8988T (cell line): ENCODE measurements around the gene CRLF1.

ENCODE experiments used
- DNase-seq: peaks from one replicate; pipeline ENCODE4 v3.0.0; 2011

The CRLF1 gene, protein sequence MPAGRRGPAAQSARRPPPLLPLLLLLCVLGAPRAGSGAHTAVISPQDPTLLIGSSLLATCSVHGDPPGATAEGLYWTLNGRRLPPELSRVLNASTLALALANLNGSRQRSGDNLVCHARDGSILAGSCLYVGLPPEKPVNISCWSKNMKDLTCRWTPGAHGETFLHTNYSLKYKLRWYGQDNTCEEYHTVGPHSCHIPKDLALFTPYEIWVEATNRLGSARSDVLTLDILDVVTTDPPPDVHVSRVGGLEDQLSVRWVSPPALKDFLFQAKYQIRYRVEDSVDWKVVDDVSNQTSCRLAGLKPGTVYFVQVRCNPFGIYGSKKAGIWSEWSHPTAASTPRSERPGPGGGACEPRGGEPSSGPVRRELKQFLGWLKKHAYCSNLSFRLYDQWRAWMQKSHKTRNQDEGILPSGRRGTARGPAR

DNA sequence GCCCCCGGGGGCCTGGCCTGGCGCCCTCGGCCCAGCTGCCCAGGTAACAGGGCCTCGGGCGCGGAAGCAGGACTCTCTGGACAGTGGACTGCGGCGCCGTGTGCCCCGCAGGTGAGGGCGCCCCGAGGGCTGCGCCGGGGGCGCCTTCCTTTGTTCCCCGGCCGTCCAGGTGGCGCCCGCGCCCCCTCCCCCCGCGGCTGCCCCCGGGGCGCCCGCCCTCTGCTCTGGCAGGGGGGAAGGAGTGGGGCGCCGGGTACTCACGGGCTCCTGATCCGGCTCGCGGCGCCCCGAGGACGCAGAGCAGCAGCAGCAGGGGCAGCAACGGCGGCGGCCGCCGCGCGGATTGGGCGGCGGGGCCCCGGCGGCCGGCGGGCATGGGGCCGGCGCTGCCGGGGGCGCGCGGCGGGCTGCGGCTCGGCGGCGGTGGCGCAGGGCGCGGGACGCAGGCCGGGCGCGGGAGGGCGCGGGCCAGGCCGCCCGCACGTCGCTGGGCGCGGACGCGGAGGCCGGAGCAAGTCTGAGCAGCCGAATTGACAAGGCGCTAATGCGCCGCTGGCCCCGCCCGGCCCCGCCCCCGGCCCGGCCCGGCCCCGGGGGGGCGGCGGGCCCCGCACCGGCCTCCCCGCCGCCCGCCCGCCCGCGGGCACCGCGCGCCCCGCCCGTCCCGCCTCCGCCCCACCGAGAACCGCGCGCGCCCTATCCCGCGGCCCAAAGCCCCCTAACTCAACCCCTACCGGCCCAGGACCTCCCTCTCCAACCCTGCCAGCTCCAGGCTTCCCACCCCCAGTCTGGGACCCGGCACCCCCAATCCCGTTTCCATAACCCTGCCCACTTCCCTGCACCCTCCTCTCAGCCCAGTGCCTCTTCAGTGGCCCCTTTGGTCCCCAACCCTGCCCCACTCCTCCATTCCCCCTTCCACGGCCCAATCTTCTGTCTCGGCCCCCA is at the start of gene CRLF1:
Gene CRLF1, minus strand, starts transcription at position 519 of the 945 bp plus-strand sequence. Its CDS starts 143 bp downstream, at position 376.
- peak; percentile 81 for DNase-seq

DNA sequence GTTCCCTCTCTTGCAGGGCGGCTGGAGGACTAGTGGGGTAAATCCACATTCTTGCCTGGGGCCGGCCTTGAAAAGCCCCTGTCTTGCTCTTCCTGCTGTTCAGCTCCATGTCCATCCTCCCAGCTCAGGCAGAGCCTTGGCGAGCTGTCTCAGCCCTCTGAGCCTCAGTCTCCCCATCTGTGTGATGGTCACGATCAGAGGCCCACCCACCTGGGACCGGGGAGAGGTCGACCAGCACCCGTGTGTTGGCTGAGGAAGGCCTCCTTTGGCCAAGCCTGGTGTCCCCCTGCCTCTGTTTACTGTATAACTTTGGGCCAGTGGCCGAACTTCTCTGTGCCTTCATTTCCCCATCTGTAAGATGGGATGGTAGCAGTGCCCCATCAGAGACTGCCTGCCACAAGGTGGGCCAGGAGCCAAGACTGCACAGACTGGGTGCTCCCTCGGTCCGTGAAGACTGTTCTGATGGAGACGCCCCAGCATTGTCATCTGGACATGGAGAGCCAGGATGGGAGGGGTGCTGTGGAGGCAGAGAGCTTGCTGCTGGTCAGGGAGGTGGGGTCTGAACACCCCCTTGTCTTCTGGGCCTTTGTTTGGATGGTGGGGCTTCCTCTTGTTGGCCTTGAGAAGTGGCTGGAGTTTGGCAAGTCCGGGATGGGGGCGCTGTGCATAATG is 48.7 kb upstream of the CRLF1 start:
- no peak for DNase-seq

DNA sequence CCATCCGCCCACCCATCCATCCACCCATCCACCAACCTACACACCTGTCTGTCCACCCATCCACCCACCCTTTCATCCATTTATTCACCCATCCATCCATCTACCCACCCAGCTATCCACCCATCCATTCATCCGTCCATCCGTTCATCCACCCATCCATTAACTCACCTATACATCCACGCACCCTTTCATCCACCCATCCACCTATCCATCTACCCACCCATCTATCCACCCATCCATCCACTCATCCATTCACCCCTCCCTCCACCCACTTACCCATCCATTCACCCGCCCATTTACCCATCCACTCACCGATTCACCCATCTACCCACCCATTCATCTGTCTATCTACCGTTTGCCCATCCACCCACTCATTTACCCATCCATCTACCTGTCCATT is 47.9 kb upstream of the CRLF1 start:
- DNase-seq, result no peak

- no peak for DNase-seq
Measured at GRCh38 chr19:18653853-18654252, 47.3 kb upstream of the CRLF1 start.

GRCh38 chr19:18651733-18652132 is 45.1 kb upstream of the CRLF1 start:
- DNase-seq, result no peak

- no peak for DNase-seq
Measured at GRCh38 chr19:18651300-18651699, 44.7 kb upstream of the CRLF1 start.

DNA sequence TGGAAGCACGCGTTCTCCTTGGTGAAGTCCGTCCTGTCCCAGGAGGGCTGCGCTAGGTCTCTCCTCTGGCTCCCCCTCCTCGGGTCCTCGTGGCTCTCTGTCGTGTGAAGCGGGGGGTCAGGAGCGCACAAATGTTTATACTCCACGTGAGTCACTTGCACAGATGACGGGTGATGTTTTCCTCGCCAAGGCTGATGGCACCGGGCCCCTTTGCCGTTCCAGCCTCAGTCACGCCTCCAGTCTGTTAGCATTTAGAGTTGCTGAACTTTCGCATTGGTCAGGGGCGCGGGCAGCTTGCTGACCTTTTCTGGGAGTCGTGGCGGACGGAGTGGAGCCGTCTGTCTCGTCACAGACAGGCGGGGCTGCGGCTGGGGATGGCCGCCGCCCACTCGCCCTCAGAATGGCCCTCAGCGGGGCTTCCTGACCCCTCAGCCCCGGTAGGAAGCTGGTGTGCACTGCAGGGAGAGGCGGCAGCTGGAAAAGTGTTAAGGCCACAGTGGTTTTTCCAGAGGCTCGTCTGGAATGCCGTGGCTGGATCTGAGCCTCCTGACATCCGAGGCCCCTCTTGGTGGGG is 44.0 kb upstream of the CRLF1 start:
- DNase-seq, result no peak

- no peak for DNase-seq
Measured at GRCh38 chr19:18650021-18650390, 43.4 kb upstream of the CRLF1 start.

GRCh38 chr19:18649371-18650020 is 42.9 kb upstream of the CRLF1 start:
- no peak for DNase-seq

GRCh38 chr19:18648973-18649315 is 42.3 kb upstream of the CRLF1 start:
- no peak for DNase-seq

- no peak for DNase-seq
Measured at GRCh38 chr19:18647807-18648206, 41.2 kb upstream of the CRLF1 start.

- no peak for DNase-seq
Measured at GRCh38 chr19:18647371-18647767, 40.8 kb upstream of the CRLF1 start.

DNA sequence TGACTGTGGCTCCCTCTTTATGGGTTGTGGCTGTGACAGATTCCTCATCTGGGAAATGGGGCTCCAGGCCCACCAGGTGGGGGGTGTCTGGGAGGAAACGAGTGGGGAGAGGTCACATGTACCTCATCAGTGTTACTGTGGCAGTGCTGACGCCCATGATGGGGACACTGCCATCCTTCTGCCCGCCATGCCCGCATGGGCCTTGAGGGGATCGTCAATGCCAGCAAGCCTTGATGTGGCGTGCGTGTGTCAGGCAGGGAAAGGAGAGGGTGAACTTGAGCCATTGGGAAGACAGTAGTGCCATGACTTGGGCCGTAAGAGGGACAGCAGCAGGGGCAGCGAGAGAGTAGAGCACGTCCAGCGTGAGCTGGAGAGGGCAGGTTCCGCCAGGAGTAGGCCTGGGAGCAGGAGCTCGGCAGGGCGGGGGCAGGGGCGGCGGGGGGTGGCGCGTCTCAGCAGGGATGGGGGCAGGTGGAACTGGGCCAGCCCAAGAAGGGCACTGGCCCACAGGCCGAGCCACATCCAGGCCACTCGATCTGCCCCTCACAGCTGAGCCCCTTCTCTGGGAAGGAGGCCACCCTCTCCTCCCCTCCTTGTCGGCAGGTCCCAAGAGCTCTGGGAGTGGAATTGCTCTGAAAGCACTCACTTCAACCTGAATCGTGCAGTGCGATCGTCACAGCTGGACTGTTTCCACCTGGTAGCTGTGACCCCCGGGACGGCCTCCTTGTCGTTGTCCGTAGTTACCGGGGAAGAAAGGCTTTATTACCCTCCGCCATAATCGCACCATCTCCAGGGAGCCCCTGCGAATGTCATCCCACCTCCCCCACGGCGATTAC is 40.2 kb upstream of the CRLF1 start:
- DNase-seq, result no peak

- no peak for DNase-seq
Measured at GRCh38 chr19:18645035-18645511, 38.5 kb upstream of the CRLF1 start.

GRCh38 chr19:18644196-18645034 is 37.8 kb upstream of the CRLF1 start:
- DNase-seq, result no peak

- no peak for DNase-seq
Measured at GRCh38 chr19:18639706-18640243, 33.2 kb upstream of the CRLF1 start.

- DNase-seq, result no peak
Measured at GRCh38 chr19:18637673-18638630, 31.4 kb upstream of the CRLF1 start.

- no peak for DNase-seq
Measured at GRCh38 chr19:18636969-18637629, 30.5 kb upstream of the CRLF1 start, which contains the start of gene KLHL26. TSS of gene KLHL26 (plus strand) at chr19:18637028. CDS start at chr19:18637055, 27 bp downstream.
